GM12864 (cell line): Measurements from ENCODE around the gene NIFK.

Source experiments
- DNase-seq: peaks from one replicate; pipeline ENCODE4 v3.0.0-alpha.2; 2011; ENCODE audit warnings: low read depth
- H3K4me3 ChIP-seq: 2 replicates; pipeline ENCODE4 v1.5.1; 2011; ENCODE audit warnings: mild to moderate bottlenecking, low read depth, low read length, control low read depth
- CTCF ChIP-seq: IDR thresholded peaks from 2 replicates; pipeline ENCODE4 v1.5.1; 2011; ENCODE audit warnings: low read depth, mild to moderate bottlenecking, moderate library complexity, low read length, control low read depth, inconsistent platforms; ENCODE audit errors: missing control alignments

NIFK gene

GRCh38 chr2:121731366-121731765 lies 5.3 kb downstream of the NIFK start:
- H3K4me3 ChIP-seq, result no peak overlapping the region
- DNase-seq, result no peak
- no peak for TF ChIP-seq CTCF

- DNase-seq, result no peak
- TF ChIP-seq CTCF, result no peak
- H3K4me3 ChIP-seq, result no peak overlapping the region
Observed at GRCh38 chr2:121727950-121728349, 8.7 kb downstream of the NIFK start.

- no peak for DNase-seq
- TF ChIP-seq CTCF, result no peak
- no peak overlapping the region for H3K4me3 ChIP-seq
Observed at GRCh38 chr2:121727332-121727731, 9.3 kb downstream of the NIFK start.

GRCh38 chr2:121723316-121723715 lies 13.4 kb downstream of the NIFK start:
- no peak overlapping the region for H3K4me3 ChIP-seq
- TF ChIP-seq CTCF, result no peak
- DNase-seq, result no peak

- TF ChIP-seq CTCF, result no peak
- no peak overlapping the region for H3K4me3 ChIP-seq
- DNase-seq, result no peak
Observed at GRCh38 chr2:121722479-121722878, 14.2 kb downstream of the NIFK start.

- H3K4me3 ChIP-seq, result no peak overlapping the region
- no peak for TF ChIP-seq CTCF
- DNase-seq, result no peak
Observed at GRCh38 chr2:121721926-121722325, 14.7 kb downstream of the NIFK start.

- H3K4me3 ChIP-seq, result no peak overlapping the region
- DNase-seq, result no peak
- no peak for TF ChIP-seq CTCF
Observed at GRCh38 chr2:121717529-121717928, 19.1 kb downstream of the NIFK start.
